GM12874 (cell line): ENCODE data around the gene ZG16.

ENCODE experiments used
- CTCF ChIP-seq: IDR thresholded peaks from 2 replicates; pipeline ENCODE4 v1.5.1; 2011; ENCODE audit warnings: low read depth, mild to moderate bottlenecking, control low read depth, low read length, moderate library complexity; ENCODE audit not compliant: insufficient read depth

The ZG16 gene

GRCh38 chr16:29747947-29748759 is 29.9 kb upstream of the ZG16 start:
- no peak for TF ChIP-seq CTCF

GRCh38 chr16:29753516-29753915 is 24.5 kb upstream of the ZG16 start:
- no peak for TF ChIP-seq CTCF

GRCh38 chr16:29756654-29757053 is 21.4 kb upstream of the ZG16 start:
- TF ChIP-seq CTCF: no peak

GRCh38 chr16:29757950-29758466 is 20.0 kb upstream of the ZG16 start:
- TF ChIP-seq CTCF: no peak

GRCh38 chr16:29760567-29761279 is 17.3 kb upstream of the ZG16 start:
- no peak for TF ChIP-seq CTCF

GRCh38 chr16:29761882-29762281 is 16.2 kb upstream of the ZG16 start:
- no peak for TF ChIP-seq CTCF

- TF ChIP-seq CTCF: no peak
Measured at GRCh38 chr16:29763326-29763725, 14.7 kb upstream of the ZG16 start.
